Liver (tissue), 9 donors: ENCODE data around the gene IKBIP. TPM values are rescaled to one million over a fixed set of nuclear protein-coding genes. Genes with fewer than 3 reads are reported as not detected.

Source experiments
- DNase-seq: peaks from one replicate; pipeline ENCODE4 v3.0.0-alpha.2; 2017; ENCODE audit warnings: low spot score
- H3K27ac ChIP-seq, 2 donors: one replicate each; pipeline ENCODE4 v1.7.0; 2013; ENCODE audit warnings: inconsistent platforms in 2 of 2, low read length in 2 of 2, control low read depth in 1 of 2, low read depth in 1 of 2, mild to moderate bottlenecking in 1 of 2
- H3K27me3 ChIP-seq, 4 donors: one replicate each; pipeline versions ENCODE4 v1.6.1 to v1.7.0; 2013; ENCODE audit warnings: low read length in 3 of 4, inconsistent platforms in 1 of 4, mild to moderate bottlenecking in 1 of 4, moderate library complexity in 1 of 4; ENCODE audit not compliant: control insufficient read depth in 4 of 4, insufficient read depth in 4 of 4
- H3K36me3 ChIP-seq, 4 donors: one replicate each; pipeline versions ENCODE4 v1.6.1 to v1.7.0; 2013; ENCODE audit warnings: low read length in 3 of 4, mild to moderate bottlenecking in 3 of 4, low read depth in 1 of 4, moderate library complexity in 1 of 4; ENCODE audit not compliant: control insufficient read depth in 4 of 4, insufficient read depth in 3 of 4
- H3K4me1 ChIP-seq, 4 donors: one replicate each; pipeline versions ENCODE4 v1.6.1 to v1.7.0; 2013; ENCODE audit warnings: low read length in 3 of 4, mild to moderate bottlenecking in 3 of 4, moderate library complexity in 1 of 4; ENCODE audit not compliant: control insufficient read depth in 4 of 4, insufficient read depth in 4 of 4
- H3K4me3 ChIP-seq, 3 donors: one replicate each; pipeline versions ENCODE4 v1.6.1 to v1.7.0; 2013; ENCODE audit warnings: low read length in 3 of 3, control low read depth in 1 of 3, low read depth in 1 of 3, mild to moderate bottlenecking in 1 of 3
- H3K9ac ChIP-seq, 2 donors: one replicate each; pipeline ENCODE4 v1.7.0; 2013; ENCODE audit warnings: low read length in 2 of 2, mild to moderate bottlenecking in 2 of 2, moderate library complexity in 2 of 2, control low read depth in 1 of 2, low read depth in 1 of 2
- H3K9me3 ChIP-seq, 4 donors: one replicate each; pipeline versions ENCODE4 v1.6.1 to v1.7.0; 2013; ENCODE audit warnings: low read length in 3 of 4; ENCODE audit not compliant: control insufficient read depth in 4 of 4
- ATF3 ChIP-seq: IDR thresholded peaks from 2 replicates; pipeline ENCODE4 v1.6.1; 2016; ENCODE audit warnings: antibody characterized with exemption
- CTCF ChIP-seq: fragments of 150-350 bp; IDR thresholded peaks from 2 replicates; pipeline ENCODE4 v1.5.1; 2017; ENCODE audit warnings: improper control_type of control experiment, low read depth, low read length; ENCODE audit not compliant: missing input control
- EGR1 ChIP-seq, 2 donors: IDR thresholded peaks; 2 replicates each; pipeline ENCODE4 v1.6.1; 2016 to 2018; ENCODE audit warnings: antibody characterized with exemption in 2 of 2, low read depth in 2 of 2
- FOXA1 ChIP-seq: IDR thresholded peaks from 2 replicates; pipeline ENCODE4 v1.6.1; 2016; ENCODE audit warnings: antibody characterized with exemption
- FOXA2 ChIP-seq: IDR thresholded peaks from 2 replicates; pipeline ENCODE4 v1.6.1; 2016; ENCODE audit warnings: antibody characterized with exemption
- MAX ChIP-seq: IDR thresholded peaks from 2 replicates; pipeline ENCODE4 v1.6.1; 2016; ENCODE audit warnings: antibody characterized with exemption
- RAD21 ChIP-seq, 2 donors: IDR thresholded peaks; 2 replicates each; pipeline ENCODE4 v1.6.1; 2016; ENCODE audit warnings: antibody characterized with exemption in 2 of 2, mild to moderate bottlenecking in 2 of 2
- REST ChIP-seq: IDR thresholded peaks from 2 replicates; pipeline ENCODE4 v1.6.1; 2016; ENCODE audit warnings: antibody characterized with exemption, mild to moderate bottlenecking
- RXRA ChIP-seq, 2 donors: IDR thresholded peaks; 2 replicates each; pipeline ENCODE4 v1.6.1; 2017 to 2018; ENCODE audit warnings: antibody characterized with exemption in 2 of 2, mild to moderate bottlenecking in 1 of 2
- TAF1 ChIP-seq: conservative IDR thresholded peaks from 2 replicates; pipeline ENCODE4 v1.6.1; 2016; ENCODE audit warnings: antibody characterized with exemption, mild to moderate bottlenecking
- YY1 ChIP-seq: IDR thresholded peaks from 2 replicates; pipeline ENCODE4 v1.6.1; 2016; ENCODE audit warnings: antibody characterized with exemption, mild to moderate bottlenecking
- ZBTB33 ChIP-seq: IDR thresholded peaks from 2 replicates; pipeline ENCODE4 v1.6.1; 2016; ENCODE audit warnings: antibody characterized with exemption
- WGBS: extraction: QIAGEN DNeasy Blood & Tissue Kit; methylation state at CpG from one replicate; pipeline ENCODE4 v1.1.7; 2013; 5-methylcytosine and 5-hydroxymethylcytosine counted together
- polyA plus RNA-seq, 2 donors: library from polyadenylated mRNA; stranded (reverse) in 1 of 2; unstranded in 1 of 2; fragments of 200-250 nt in 1 of 2; fragments of >200 nt in 1 of 2; fragmentation: Nextera tagmentation in 1 of 2; extraction: Ambion mirVana in 1 of 2; gene quantifications; one replicate each; pipeline versions ENCODE4 v1.2.1 to v1.2.3, GENCODE V29; 2013 to 2015
- total RNA-seq, 2 donors: library from RNA; depleted of rRNA; stranded (reverse); fragments of >200 nt; gene quantifications; one replicate each; pipeline ENCODE4 v1.2.3, GENCODE V29; 2014
- donor health status: healthy.
- donor health status: healthy.
- donor health status: healthy.
- donor health status: healthy.
- donor health status: healthy.

IKBIP gene
- total and polyA plus RNA-seq, 4 donors = 4.7 to 10.5 (median 6.3) TPM

- TF ChIP-seq TAF1 = no peak
- no peak for TF ChIP-seq FOXA2
- TF ChIP-seq YY1 = no peak
- TF ChIP-seq CTCF = no peak
- no peak for TF ChIP-seq MAX
- no peak for TF ChIP-seq EGR1 (IDR thresholded peaks at IDR 0.05; ENCODE audit: low read depth in 2 of 2)
- TF ChIP-seq REST = no peak
- TF ChIP-seq ATF3 = no peak
- TF ChIP-seq ZBTB33 = no peak
- TF ChIP-seq RXRA (IDR thresholded peaks at IDR 0.05) = no peak
- Histone ChIP-seq H3K4me1 (no peaks in the 10 kb centered on the region), H3K4me3 (no peak overlapping the region), H3K27ac (no peak overlapping the region), H3K9me3 (no peaks in the 10 kb centered on the region), H3K36me3 (peaks cover 3 to 22% (median 9%) of the 10 kb centered on the region in 4 donors), H3K9ac (no peak overlapping the region), H3K27me3 (no peaks in the 10 kb centered on the region)
- WGBS = 77% methylated on average over 6 of the region's 6 CpGs
- DNase-seq = no peak
Measured at GRCh38 chr12:98656289-98657101, 11.9 kb upstream of the IKBIP start.

- no peak for DNase-seq
- Histone ChIP-seq H3K4me1 (no peaks in the 10 kb centered on the region), H3K4me3 (no peak overlapping the region), H3K27me3 (no peaks in the 10 kb centered on the region), H3K9ac (no peak overlapping the region), H3K9me3 (no peaks in the 10 kb centered on the region), H3K27ac (no peak overlapping the region), H3K36me3 (peaks cover 2 to 16% (median 15%) of the 10 kb centered on the region in 4 donors)
- WGBS = 96% methylated on average over 1 of the region's 1 CpG
- TF ChIP-seq FOXA2 (peak; percentile 88), FOXA1 (peak; percentile 80), RAD21 (IDR thresholded peaks at IDR 0.05) (peak; percentile 97), CTCF (peak; percentile 65), ZBTB33 (no peak), RXRA (IDR thresholded peaks at IDR 0.05) (no peak)
Measured at GRCh38 chr12:98653866-98654493, 9.4 kb upstream of the IKBIP start.
